K562 (cell line): Measurements from ENCODE around the gene SPTLC2. TPM values are rescaled to one million over a fixed set of nuclear protein-coding genes. Genes with fewer than 3 reads are reported as not detected.

Experiments used
- ATAC-seq: fragments of 200-7000 bp; cut with Tn5 transposase; 3 replicates; pipeline ENCODE4 v1.9.1; 2020; ENCODE audit warnings: moderate library complexity
- BruUV-seq: library from RNA; stranded (reverse); fragments of 400-500 nt; replicated peaks from 2 replicates; lab custom pipeline; 2021; lab: Mats Ljungman, UMichigan
- CTCF ChIA-PET: fragments of 300-600 bp; formaldehyde crosslinking; extraction: SDS; loops from one replicate; lab custom pipeline; 2021; ENCODE audit warnings: low intra/inter-chr PET ratio; lab: Yijun Ruan, JAX
- POLR2A ChIA-PET: fragments of 300-600, 350-650 bp; sonication (Branson Sonifier 250); formaldehyde crosslinking; extraction: SDS; loops from one replicate; lab custom pipeline; 2021; ENCODE audit warnings: antibody characterized with exemption, inconsistent platforms; lab: Yijun Ruan, JAX
- DNase-seq, 4 experiments: peaks; one replicate each; pipeline versions ENCODE4 v3.0.0 to v3.0.0-alpha.2; 2011 to 2018; ENCODE audit warnings: low spot score in 3 of 4, mixed read lengths in 3 of 4; ENCODE audit errors: extremely low read depth in 1 of 4
- FAIRE-seq: peaks from 2 replicates; lab custom pipeline; 2011; peaks lifted over from hg19 to GRCh38; lab: Jason Lieb, UNC
- H2AFZ ChIP-seq: 2 replicates; pipeline ENCODE4 v1.6.0; 2011; ENCODE audit warnings: low read depth, low read length, control low read depth, inconsistent platforms
- H3K27ac ChIP-seq: fragments of 200-600 bp; 3 replicates; pipeline ENCODE4 v1.8.0; 2011; ENCODE audit warnings: low read depth, mild to moderate bottlenecking, control low read depth, inconsistent platforms, low read length, moderate library complexity, mixed read lengths; ENCODE audit errors: extremely low read depth
- H3K27me3 ChIP-seq, 2 experiments: fragments of 300-600 bp in 1 of 2; 2 replicates in 1 of 2; 3 replicates in 1 of 2; pipeline versions ENCODE4 v1.6.0 to v1.8.0; 2011; ENCODE audit warnings: inconsistent platforms in 2 of 2, low read length in 2 of 2, mild to moderate bottlenecking in 1 of 2, mixed read lengths in 1 of 2, moderate library complexity in 1 of 2; ENCODE audit not compliant: control insufficient read depth in 2 of 2, insufficient read depth in 2 of 2
- H3K36me3 ChIP-seq: fragments of 300-600 bp; 3 replicates; pipeline ENCODE4 v1.8.0; 2011; ENCODE audit warnings: mild to moderate bottlenecking, low read length, inconsistent platforms; ENCODE audit not compliant: control insufficient read depth, insufficient read depth
- H3K4me1 ChIP-seq, 2 experiments: fragments of 200-600 bp in 1 of 2; replicated peaks in 1 of 2; 2 replicates in 1 of 2; 3 replicates in 1 of 2; pipeline versions ENCODE4 v1.5.1 to v1.8.0; 2011; ENCODE audit warnings: inconsistent platforms in 2 of 2, low read length in 2 of 2, mild to moderate bottlenecking in 1 of 2, mixed read lengths in 1 of 2, moderate library complexity in 1 of 2; ENCODE audit not compliant: control insufficient read depth in 2 of 2, insufficient read depth in 2 of 2
- H3K4me2 ChIP-seq: 2 replicates; pipeline ENCODE4 v1.6.1; 2011; ENCODE audit warnings: low read length, control low read depth, inconsistent platforms, mixed read lengths; ENCODE audit not compliant: insufficient read depth
- H3K4me3 ChIP-seq: fragments of 200-600 bp; sonication (generic), shearing (Covaris generic); 2 replicates; pipeline ENCODE4 v1.5.1; 2016; ENCODE audit warnings: control low read depth, inconsistent platforms
- H3K79me2 ChIP-seq: fragments of 200-600 bp; 3 replicates; pipeline ENCODE4 v1.8.0; 2011; ENCODE audit warnings: low read length, inconsistent platforms; ENCODE audit not compliant: control insufficient read depth, insufficient read depth
- H3K9ac ChIP-seq, 2 experiments: 2 replicates each; pipeline versions ENCODE4 v1.6.0 to v1.6.1; 2011; ENCODE audit warnings: low read depth in 2 of 2, low read length in 2 of 2, control low read depth in 1 of 2, inconsistent platforms in 1 of 2, mild to moderate bottlenecking in 1 of 2, mixed read lengths in 1 of 2; ENCODE audit not compliant: insufficient read depth in 1 of 2
- H3K9me1 ChIP-seq: one replicate; pipeline ENCODE4 v1.6.0; 2011; ENCODE audit warnings: inconsistent platforms, mild to moderate bottlenecking, low read length, moderate library complexity; ENCODE audit not compliant: control insufficient read depth, insufficient read depth
- H3K9me3 ChIP-seq: replicated peaks from 2 replicates; pipeline ENCODE4 v1.5.1; 2011; ENCODE audit warnings: low read depth, low read length, inconsistent platforms; ENCODE audit not compliant: control insufficient read depth, insufficient read depth
- H4K20me1 ChIP-seq: replicated peaks from 2 replicates; pipeline ENCODE4 v1.6.1; 2011; ENCODE audit warnings: low read length, inconsistent platforms, mixed read lengths; ENCODE audit not compliant: control insufficient read depth, insufficient read depth
- CBFA2T3 ChIP-seq: fragments of 450-650 bp; IDR thresholded peaks from 2 replicates; pipeline ENCODE4 v1.6.1; 2017
- ETV6 ChIP-seq, 3 experiments: fragments of 150-350 bp in 1 of 3; sonication (generic) in 1 of 3; formaldehyde crosslinking in 1 of 3; IDR thresholded peaks; 2 replicates each; pipeline versions ENCODE4 v1.6.1 to v1.8.0; 2014 to 2022; ENCODE audit warnings: borderline replicate concordance in 2 of 3, low read depth in 2 of 3, antibody characterized with exemption in 1 of 3, low read length in 1 of 3, mild to moderate bottlenecking in 1 of 3, missing genetic modification reagents in 1 of 3
- MYC ChIP-seq, 2 experiments: fragments of 250-450 bp in 1 of 2; sonication (Bioruptor Pico) in 1 of 2; IDR thresholded peaks; 2 replicates each; pipeline versions ENCODE4 v1.5.1 to v1.6.1; 2012 to 2021; ENCODE audit warnings: low read depth in 2 of 2, borderline replicate concordance in 1 of 2, improper control_type of control experiment in 1 of 2, low read length in 1 of 2, mild to moderate bottlenecking in 1 of 2, moderate library complexity in 1 of 2
- RFX1 ChIP-seq: fragments of 450-650 bp; IDR thresholded peaks from 2 replicates; pipeline ENCODE4 v1.6.1; 2016; ENCODE audit warnings: mild to moderate bottlenecking, moderate library complexity
- SMARCA4 ChIP-seq: fragments of 450-650 bp; IDR thresholded peaks from 2 replicates; pipeline ENCODE4 v1.6.1; 2016
- SMARCA5 ChIP-seq: fragments of 450-650 bp; IDR thresholded peaks from 2 replicates; pipeline ENCODE4 v1.6.1; 2016
- SPI1 ChIP-seq: IDR thresholded peaks from 2 replicates; pipeline ENCODE4 v1.6.1; 2011; ENCODE audit warnings: low read depth, low read length, control low read depth, borderline replicate concordance
- TCF7L2 ChIP-seq: fragments of 150-350 bp; IDR thresholded peaks from 2 replicates; pipeline ENCODE4 v1.6.1; 2016; ENCODE audit warnings: low read depth, mild to moderate bottlenecking, low read length, moderate library complexity
- TEAD2 ChIP-seq: fragments of 450-650 bp; IDR thresholded peaks from 2 replicates; pipeline ENCODE4 v1.6.1; 2016; ENCODE audit warnings: missing genetic modification characterization, control low read depth, missing compliant biosample characterization
- TFE3 ChIP-seq: fragments of 450-650 bp; formaldehyde crosslinking; IDR thresholded peaks from 2 replicates; pipeline ENCODE4 v1.4.0; 2020; ENCODE audit warnings: mild to moderate bottlenecking, mixed read lengths
- TGIF2 ChIP-seq: sonication (generic); formaldehyde crosslinking; IDR thresholded peaks from 2 replicates; pipeline ENCODE4 v1.8.1; 2022; ENCODE audit warnings: mild to moderate bottlenecking, missing genetic modification reagents, moderate library complexity
- ZBTB43 ChIP-seq: sonication (generic); formaldehyde crosslinking; IDR thresholded peaks from 2 replicates; pipeline ENCODE4 v1.8.0; 2023; ENCODE audit warnings: mild to moderate bottlenecking, missing genetic modification reagents
- WGBS: fragments of 100-300 bp; shearing (Covaris generic); methylation state at CpG from one replicate; pipeline ENCODE4 v1.1.6; 2016; ENCODE audit warnings: low coverage, mixed read lengths; ENCODE audit not compliant: insufficient coverage; ENCODE audit errors: missing lambda C conversion rate; 5-methylcytosine and 5-hydroxymethylcytosine counted together
- in situ Hi-C: fragments of 300-500 bp; cut with MboI; formaldehyde crosslinking; loops from 4 replicates; pipeline ENCODE4 v1.15.0; 2018; ENCODE audit warnings: inconsistent platforms, mixed read lengths
- intact Hi-C: fragments of 100-400 bp; cut with micrococcal nuclease; formaldehyde crosslinking; loops from 2 replicates; pipeline ENCODE4 v1.14.2; 2022
- polyA plus RNA-seq, 8 experiments: library from polyadenylated mRNA; depleted of rRNA in 4 of 8; stranded (reverse) in 5 of 8; unstranded in 3 of 8; fragments of >200 nt; fragmentation: Nextera tagmentation in 2 of 8; fragmentation: Illumina TruSeq in 1 of 8; extraction: Ambion mirVana in 2 of 8; extraction: Trizol in 1 of 8; gene quantifications; 2 replicates each; pipeline versions ENCODE4 v1.2.1 to v1.2.3, GENCODE V29; 2011 to 2014; ENCODE audit warnings: inconsistent platforms in 1 of 8, missing spikeins in 1 of 8
- total RNA-seq, 7 experiments: library from RNA; depleted of rRNA in 6 of 7; stranded (reverse); fragments of >200 nt in 6 of 7; fragmentation: Illumina TruSeq in 2 of 7; extraction: Trizol in 2 of 7; gene quantifications; 2 replicates each; pipeline versions ENCODE4 v1.2.1 to v1.2.3, GENCODE V29; 2011 to 2021; ENCODE audit warnings: low replicate concordance in 1 of 7

Gene SPTLC2
- total and polyA plus RNA-seq, 9 of the 15 experiments (the other 6 are each of a cell fraction or from before 2014, with no cell fraction given): 4.5 to 30.4 (median 14.0) TPM

DNA sequence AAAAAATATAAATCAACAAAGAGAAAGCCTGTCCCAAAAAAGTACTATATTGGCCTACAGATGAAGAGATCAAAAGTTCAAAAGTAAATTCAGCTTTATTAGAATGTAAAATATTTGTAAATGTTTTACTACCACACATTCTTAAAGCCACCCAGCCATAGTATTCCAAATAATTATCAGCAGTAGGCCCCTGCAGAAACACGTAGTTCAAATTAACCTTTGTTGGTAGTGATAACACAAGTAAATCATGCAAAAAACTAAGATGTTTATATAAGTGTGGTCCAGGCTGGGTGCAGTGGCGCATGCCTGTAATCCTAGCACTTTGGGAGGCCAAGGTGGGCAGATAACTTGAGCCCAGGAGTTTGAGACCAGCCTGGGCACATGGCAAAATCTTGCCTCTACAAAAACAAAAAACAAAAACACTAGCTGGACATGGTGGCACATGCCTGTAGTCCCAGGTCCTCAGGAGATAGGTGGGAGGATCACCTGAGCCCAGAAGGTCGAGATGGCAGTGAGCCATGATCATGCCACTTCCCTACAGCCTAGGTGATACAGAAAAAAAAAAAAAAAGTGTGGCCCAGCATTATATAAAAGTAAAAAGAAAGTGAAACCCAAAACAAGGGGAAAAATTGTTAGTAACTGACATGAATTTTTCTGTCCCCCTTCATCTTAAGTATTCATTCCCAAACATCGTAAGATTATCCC, 17.9 kb downstream of the SPTLC2 start:
- H3K4me1 ChIP-seq: peaks cover 3 to 8% of the 10 kb centered on the region in 2 experiments; a peak in 3 of 5 replicates
- H3K36me3 ChIP-seq: peaks cover 32% of the 10 kb centered on the region; the same call in 2 of the 3 replicates
- H2AFZ ChIP-seq: no peak overlapping the region
- ChIA-PET POLR2A (no interaction called here), CTCF (no interaction called here)
- no peak overlapping the region for H3K27ac ChIP-seq
- no peaks in the 10 kb centered on the region for H3K9me1 ChIP-seq
- no peak overlapping the region for H3K4me2 ChIP-seq
- H3K9me3 ChIP-seq: no peaks in the 10 kb centered on the region
- no TSS peak for BruUV-seq
- peaks cover 66% of the 10 kb centered on the region for H3K79me2 ChIP-seq
- TF ChIP-seq ZBTB43: no peak
- no peak for TF ChIP-seq RFX1
- intact Hi-C loops: no loop called here
- 70% methylated on average over 4 of the region's 4 CpGs for WGBS
- DNase-seq: no peak
- H4K20me1 ChIP-seq: peaks cover 6% of the 10 kb centered on the region; the same call in 1 of the 2 replicates
- H3K9ac ChIP-seq: no peak overlapping the region
- FAIRE-seq: no peak
- H3K27me3 ChIP-seq: no peaks in the 10 kb centered on the region
- ATAC-seq: no peak
- in situ Hi-C loops: no loop called here
- no peak overlapping the region for H3K4me3 ChIP-seq

DNA sequence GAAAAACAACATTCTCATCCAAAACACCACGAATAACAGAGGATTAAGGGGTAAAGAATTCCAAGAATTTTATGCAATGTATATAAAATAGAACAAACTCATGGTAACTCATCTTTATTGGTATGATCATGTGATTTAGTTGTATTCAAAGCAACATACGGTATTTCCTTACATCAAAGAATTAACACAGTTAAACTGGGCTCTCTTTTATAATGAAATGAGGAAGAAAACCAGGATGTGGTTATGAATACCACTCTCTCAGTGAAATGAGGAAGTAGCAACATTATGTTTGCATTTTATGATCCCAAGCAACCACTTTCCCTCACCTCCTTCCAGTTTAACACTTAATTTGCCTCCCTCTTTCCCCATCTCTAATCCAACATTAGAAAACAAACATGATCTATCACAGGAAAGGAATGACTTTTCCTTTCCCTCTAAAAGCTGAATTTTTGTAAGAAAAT, 22.9 kb downstream of the SPTLC2 start:
- Histone ChIP-seq H3K4me3 (no peak overlapping the region), H3K9me1 (no peaks in the 10 kb centered on the region), H3K9ac (no peak overlapping the region), H3K27ac (peak overlapping the region; percentile 25; the same call in 1 of the 3 replicates), H3K36me3 (peaks cover 31% of the 10 kb centered on the region; the same call in 2 of the 3 replicates), H3K4me2 (no peak overlapping the region; the same call in 1 of the 2 replicates), H3K9me3 (no peaks in the 10 kb centered on the region), H4K20me1 (no peaks in the 10 kb centered on the region), H3K4me1 (peaks cover 0 to 1% of the 10 kb centered on the region in 2 experiments; a peak in 3 of 5 replicates), H2AFZ (no peak overlapping the region), H3K27me3 (no peaks in the 10 kb centered on the region), H3K79me2 (peaks cover 49% of the 10 kb centered on the region)
- ChIA-PET POLR2A (no interaction called here), CTCF (no interaction called here)
- peak; percentile 19 for FAIRE-seq
- ATAC-seq: peak; percentile 36; the same call in 1 of the 3 replicates
- DNase-seq: no peak
- BruUV-seq: no TSS peak
- WGBS: 44% methylated on average over 2 of the region's 2 CpGs
- intact Hi-C loops (no loop called here), in situ Hi-C loops (no loop called here)
- no peak for TF ChIP-seq SMARCA5
- TF ChIP-seq MYC (IDR thresholded peaks at IDR 0.05; ENCODE audit: low read depth, low read length): no peak
- TF ChIP-seq MYC (CRISPR knock-in tag; IDR thresholded peaks at IDR 0.05; ENCODE audit: borderline replicate concordance, low read depth): no peak
- TF ChIP-seq TFE3 (CRISPR knock-in tag): peak; percentile 71
- TF ChIP-seq SPI1: peak; percentile 68
- TF ChIP-seq SMARCA4: 0 out of 2 replicates have a peak, but pooled peaks have one; percentile 29
- no peak for TF ChIP-seq CBFA2T3
- peak in 1 of 2 experiments; percentile 45; a peak in 1 of 4 replicates for TF ChIP-seq ETV6 (IDR thresholded peaks at IDR 0.05; ENCODE audit: borderline replicate concordance in 1 of 2, low read depth in 2 of 2, low read length in 1 of 2)
- no peak for TF ChIP-seq ETV6 (CRISPR knock-in tag; IDR thresholded peaks at IDR 0.05; ENCODE audit: borderline replicate concordance)
- TF ChIP-seq TGIF2 (CRISPR knock-in tag): no peak
- TF ChIP-seq TCF7L2: no peak
- TF ChIP-seq TEAD2: no peak
